Progenitor cell of endocrine pancreas (in vitro differentiated cells): Measurements from ENCODE around the gene USF2. TPM values are rescaled to one million over a fixed set of nuclear protein-coding genes. Genes with fewer than 3 reads are reported as not detected.

Experiments used
- DNase-seq: peaks from one replicate; pipeline ENCODE4 v3.0.0; 2021; ENCODE audit warnings: low spot score; ENCODE audit not compliant: unreplicated experiment
- H3K27ac Mint-ChIP-seq: 2 replicates; pipeline ENCODE4 v1.8.0; 2021; ENCODE audit warnings: mild to moderate bottlenecking, moderate library complexity, mixed read lengths
- H3K27me3 Mint-ChIP-seq: 2 replicates; pipeline ENCODE4 v1.8.0; 2021; ENCODE audit warnings: mixed read lengths
- H3K36me3 Mint-ChIP-seq: 2 replicates; pipeline ENCODE4 v1.8.0; 2022; ENCODE audit warnings: mixed read lengths; ENCODE audit not compliant: insufficient read depth
- H3K4me1 Mint-ChIP-seq: 2 replicates; pipeline ENCODE4 v1.8.0; 2021; ENCODE audit warnings: low read depth, mixed read lengths
- H3K4me3 Mint-ChIP-seq: 2 replicates; pipeline ENCODE4 v1.8.0; 2021; ENCODE audit warnings: low read depth, mild to moderate bottlenecking, moderate library complexity, mixed read lengths
- H3K9me3 Mint-ChIP-seq: 2 replicates; pipeline ENCODE4 v1.8.0; 2021; ENCODE audit warnings: low read depth, mixed read lengths
- total RNA-seq: library from RNA; stranded (reverse); gene quantifications from 2 replicates; pipeline ENCODE4 v1.2.1, GENCODE V29; 2021
- TF ChIP-seq, protein P1 (sequence below): fragments of 200-600 bp; sonication (generic); IDR thresholded peaks from one replicate; pipeline ENCODE4 v1.5.0; 2021; ENCODE audit warnings: antibody characterized with exemption, mild to moderate bottlenecking; ENCODE audit not compliant: unreplicated experiment

USF2 gene
- total RNA-seq, 1 donor from 2014 or later: 126 TPM

GRCh38 chr19:35298561-35298972 lies 29.8 kb downstream of the USF2 start:
- TF ChIP-seq, protein P1, sequence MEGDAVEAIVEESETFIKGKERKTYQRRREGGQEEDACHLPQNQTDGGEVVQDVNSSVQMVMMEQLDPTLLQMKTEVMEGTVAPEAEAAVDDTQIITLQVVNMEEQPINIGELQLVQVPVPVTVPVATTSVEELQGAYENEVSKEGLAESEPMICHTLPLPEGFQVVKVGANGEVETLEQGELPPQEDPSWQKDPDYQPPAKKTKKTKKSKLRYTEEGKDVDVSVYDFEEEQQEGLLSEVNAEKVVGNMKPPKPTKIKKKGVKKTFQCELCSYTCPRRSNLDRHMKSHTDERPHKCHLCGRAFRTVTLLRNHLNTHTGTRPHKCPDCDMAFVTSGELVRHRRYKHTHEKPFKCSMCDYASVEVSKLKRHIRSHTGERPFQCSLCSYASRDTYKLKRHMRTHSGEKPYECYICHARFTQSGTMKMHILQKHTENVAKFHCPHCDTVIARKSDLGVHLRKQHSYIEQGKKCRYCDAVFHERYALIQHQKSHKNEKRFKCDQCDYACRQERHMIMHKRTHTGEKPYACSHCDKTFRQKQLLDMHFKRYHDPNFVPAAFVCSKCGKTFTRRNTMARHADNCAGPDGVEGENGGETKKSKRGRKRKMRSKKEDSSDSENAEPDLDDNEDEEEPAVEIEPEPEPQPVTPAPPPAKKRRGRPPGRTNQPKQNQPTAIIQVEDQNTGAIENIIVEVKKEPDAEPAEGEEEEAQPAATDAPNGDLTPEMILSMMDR: no peak
- no peak for DNase-seq
- Mint-ChIP-seq H3K9me3 (no peaks in the 10 kb centered on the region), H3K27ac (no peak overlapping the region), H3K4me1 (no peaks in the 10 kb centered on the region), H3K36me3 (no peaks in the 10 kb centered on the region), H3K4me3 (no peak overlapping the region), H3K27me3 (peaks cover 3% of the 10 kb centered on the region)

DNA sequence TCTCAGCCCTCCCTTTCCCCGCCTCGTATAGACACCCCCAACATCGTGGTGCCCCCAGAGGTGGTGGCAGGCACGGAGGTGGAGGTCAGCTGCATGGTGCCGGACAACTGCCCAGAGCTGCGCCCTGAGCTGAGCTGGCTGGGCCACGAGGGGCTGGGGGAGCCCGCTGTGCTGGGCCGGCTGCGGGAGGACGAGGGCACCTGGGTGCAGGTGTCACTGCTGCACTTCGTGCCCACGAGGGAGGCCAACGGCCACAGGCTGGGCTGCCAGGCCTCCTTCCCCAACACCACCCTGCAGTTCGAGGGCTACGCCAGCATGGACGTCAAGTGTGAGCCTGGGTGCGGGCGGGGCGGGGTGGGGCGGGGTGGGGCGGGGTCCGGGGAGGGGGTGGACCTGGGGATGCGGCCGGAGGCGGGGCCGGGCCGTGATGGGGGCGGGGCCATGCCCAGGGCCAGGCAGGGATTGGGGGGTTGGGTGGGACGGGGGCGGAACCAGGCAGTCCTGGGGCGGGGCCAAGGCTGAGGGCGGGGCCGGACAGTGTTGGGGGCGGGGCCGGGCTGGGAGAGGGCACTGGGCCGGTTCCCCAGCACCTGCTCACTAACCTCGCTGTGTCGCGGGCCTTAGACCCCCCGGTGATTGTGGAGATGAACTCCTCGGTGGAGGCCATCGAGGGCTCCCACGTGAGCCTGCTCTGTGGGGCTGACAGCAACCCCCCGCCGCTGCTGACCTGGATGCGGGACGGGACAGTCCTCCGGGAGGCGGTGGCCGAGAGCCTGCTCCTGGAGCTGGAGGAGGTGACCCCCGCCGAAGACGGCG lies 31.0 kb downstream of the USF2 start:
- no peak overlapping the region for H3K27ac Mint-ChIP-seq
- H3K4me3 Mint-ChIP-seq: no peak overlapping the region
- DNase-seq: no peak
- no peaks in the 10 kb centered on the region for H3K4me1 Mint-ChIP-seq
- H3K27me3 Mint-ChIP-seq: peaks cover 3% of the 10 kb centered on the region
- TF ChIP-seq, protein P1: no peak
- no peaks in the 10 kb centered on the region for H3K36me3 Mint-ChIP-seq
- H3K9me3 Mint-ChIP-seq: no peaks in the 10 kb centered on the region

DNA sequence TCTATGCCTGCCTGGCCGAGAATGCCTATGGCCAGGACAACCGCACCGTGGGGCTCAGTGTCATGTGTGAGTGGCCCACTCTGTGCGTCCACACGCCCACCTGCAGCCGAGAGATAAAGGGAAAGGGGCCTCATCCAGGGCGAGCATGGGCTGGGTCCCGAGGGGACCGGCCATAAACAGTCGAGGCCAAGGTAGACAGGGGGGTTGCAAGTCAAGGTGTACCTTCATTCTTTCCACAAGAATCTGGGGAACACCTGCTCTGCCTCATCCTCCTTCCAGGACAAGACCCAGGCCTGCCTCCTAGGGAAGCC lies 31.5 kb downstream of the USF2 start:
- Mint-ChIP-seq H3K27ac (no peak overlapping the region), H3K4me1 (no peaks in the 10 kb centered on the region), H3K27me3 (peaks cover 3% of the 10 kb centered on the region), H3K9me3 (no peaks in the 10 kb centered on the region), H3K4me3 (no peak overlapping the region), H3K36me3 (no peaks in the 10 kb centered on the region)
- DNase-seq: no peak
- TF ChIP-seq, protein P1: no peak

- H3K36me3 Mint-ChIP-seq: no peaks in the 10 kb centered on the region
- TF ChIP-seq, protein P1: no peak
- H3K4me3 Mint-ChIP-seq: no peak overlapping the region
- H3K27me3 Mint-ChIP-seq: peaks cover 3% of the 10 kb centered on the region
- peaks cover 3% of the 10 kb centered on the region for H3K4me1 Mint-ChIP-seq
- no peak for DNase-seq
- no peak overlapping the region for H3K27ac Mint-ChIP-seq
- H3K9me3 Mint-ChIP-seq: no peaks in the 10 kb centered on the region
Observed at GRCh38 chr19:35301961-35302360, 33.2 kb downstream of the USF2 start.

DNA sequence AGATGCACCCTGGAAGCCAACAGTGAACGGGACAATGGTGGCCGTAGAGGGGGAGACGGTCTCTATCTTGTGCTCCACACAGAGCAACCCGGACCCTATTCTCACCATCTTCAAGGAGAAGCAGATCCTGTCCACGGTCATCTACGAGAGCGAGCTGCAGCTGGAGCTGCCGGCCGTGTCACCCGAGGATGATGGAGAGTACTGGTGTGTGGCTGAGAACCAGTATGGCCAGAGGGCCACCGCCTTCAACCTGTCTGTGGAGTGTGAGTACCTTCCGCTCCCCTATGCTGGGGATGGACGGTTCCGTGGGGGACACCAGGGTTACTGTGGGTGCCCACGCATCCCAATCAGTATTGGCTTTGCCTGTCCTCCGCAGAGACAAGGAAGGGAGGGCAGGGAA lies 33.7 kb downstream of the USF2 start:
- H3K4me1 Mint-ChIP-seq: peaks cover 3% of the 10 kb centered on the region
- peaks cover 3% of the 10 kb centered on the region for H3K27me3 Mint-ChIP-seq
- no peak for DNase-seq
- H3K9me3 Mint-ChIP-seq: no peaks in the 10 kb centered on the region
- H3K4me3 Mint-ChIP-seq: no peak overlapping the region
- H3K36me3 Mint-ChIP-seq: no peaks in the 10 kb centered on the region
- TF ChIP-seq, protein P1: no peak
- H3K27ac Mint-ChIP-seq: no peak overlapping the region
